Skeletal muscle satellite cell (primary cell): Measurements from ENCODE around the gene MSX1.

Experiments
- H3K27me3 ChIP-seq: 2 replicates; pipeline ENCODE4 v1.7.0; 2013; ENCODE audit warnings: low read length; ENCODE audit not compliant: control insufficient read depth, insufficient read depth
- H3K36me3 ChIP-seq: 2 replicates; pipeline ENCODE4 v1.7.0; 2013; ENCODE audit warnings: mild to moderate bottlenecking, control low read depth, low read length; ENCODE audit not compliant: insufficient read depth
- H3K4me1 ChIP-seq: 2 replicates; pipeline ENCODE4 v1.7.0; 2013; ENCODE audit warnings: low read length; ENCODE audit not compliant: control insufficient read depth, insufficient read depth
- H3K4me2 ChIP-seq: 2 replicates; pipeline ENCODE4 v1.7.0; 2013; ENCODE audit warnings: mild to moderate bottlenecking, low read length
- H3K4me3 ChIP-seq: 2 replicates; pipeline ENCODE4 v1.7.0; 2013; ENCODE audit warnings: low read length
- H3K9ac ChIP-seq: 2 replicates; pipeline ENCODE4 v1.7.0; 2013; ENCODE audit warnings: mild to moderate bottlenecking, low read depth, low read length, moderate library complexity
- H3K9me3 ChIP-seq: replicated peaks from 2 replicates; pipeline ENCODE4 v1.7.0; 2013; ENCODE audit warnings: mild to moderate bottlenecking, control low read depth, low read length

MSX1 gene

DNA sequence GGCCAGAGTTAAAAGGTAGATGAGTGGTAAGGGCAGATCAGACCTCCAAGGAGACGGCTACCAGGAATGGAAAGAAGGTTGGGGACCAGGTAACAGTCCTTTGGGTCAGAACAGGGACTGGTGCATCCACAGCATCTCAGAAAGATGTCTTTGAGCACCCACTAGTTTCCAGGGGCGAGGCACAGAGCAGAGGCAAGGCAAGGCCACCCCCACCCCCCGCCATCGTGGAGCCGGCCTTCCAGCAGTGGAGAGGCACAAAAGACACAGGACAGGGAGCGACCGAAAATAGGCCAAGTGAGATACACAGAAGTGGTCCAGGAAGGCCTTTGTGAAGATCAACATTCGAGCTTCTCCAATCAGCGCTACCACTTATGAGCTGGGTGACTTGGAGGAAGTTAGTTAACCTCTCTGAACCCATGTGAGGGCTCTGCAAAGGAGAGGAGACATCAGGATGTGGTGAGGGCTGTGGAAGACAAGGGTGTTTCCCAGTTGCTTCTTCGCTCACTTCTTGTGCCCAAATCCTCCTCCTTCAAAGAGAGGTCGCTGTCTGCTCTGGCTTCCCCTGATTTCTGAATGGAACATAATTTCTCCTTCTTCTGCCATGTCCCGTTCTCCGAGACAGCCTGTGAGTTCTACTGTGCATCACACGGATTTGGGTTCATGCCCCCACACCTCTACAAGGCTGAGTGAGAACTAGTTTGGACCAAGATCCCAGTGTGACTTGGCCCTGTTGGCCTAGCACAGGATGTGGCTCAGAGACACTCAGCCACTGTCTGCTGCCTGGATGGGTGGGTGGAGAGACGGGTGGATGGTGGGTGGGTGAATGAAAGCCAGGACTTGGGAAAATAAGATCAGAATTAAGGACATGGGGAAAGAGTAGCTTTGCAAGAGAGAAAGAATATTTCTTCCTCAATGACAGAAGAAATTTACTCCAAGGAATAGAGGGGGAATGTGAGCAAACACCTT lies 16.7 kb upstream of the MSX1 start:
- Histone ChIP-seq H3K36me3 (no peaks in the 10 kb centered on the region), H3K4me1 (no peaks in the 10 kb centered on the region), H3K4me2 (no peak overlapping the region), H3K9ac (no peak overlapping the region), H3K27me3 (peaks cover 67% of the 10 kb centered on the region), H3K4me3 (no peak overlapping the region), H3K9me3 (no peaks in the 10 kb centered on the region)

- Histone ChIP-seq H3K9me3 (no peaks in the 10 kb centered on the region), H3K4me3 (no peak overlapping the region), H3K36me3 (no peaks in the 10 kb centered on the region), H3K27me3 (peaks cover 72% of the 10 kb centered on the region), H3K9ac (no peak overlapping the region), H3K4me2 (no peak overlapping the region), H3K4me1 (no peaks in the 10 kb centered on the region)
Measured at GRCh38 chr4:4843635-4844291, 15.7 kb upstream of the MSX1 start.

DNA sequence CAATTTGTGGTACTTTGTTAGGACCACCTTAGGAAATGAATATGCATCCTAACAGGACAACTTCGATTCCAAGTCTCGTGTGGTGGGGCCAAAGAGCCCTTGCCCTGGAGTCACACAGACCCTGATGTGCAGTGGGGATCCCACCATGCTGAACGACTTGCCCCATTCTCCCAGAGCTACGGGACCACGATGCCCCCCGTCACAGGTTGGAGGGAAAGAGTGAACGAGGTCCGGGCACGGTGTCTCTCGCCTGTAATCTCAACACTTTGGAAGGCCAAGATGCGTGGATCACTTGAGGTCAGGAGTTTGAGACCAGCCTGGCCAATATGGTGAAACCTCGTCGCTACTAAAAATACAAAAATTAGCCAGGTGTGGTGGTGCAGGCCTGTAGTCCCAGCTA lies 14.4 kb upstream of the MSX1 start:
- no peak overlapping the region for H3K4me3 ChIP-seq
- H3K9ac ChIP-seq = no peak overlapping the region
- no peaks in the 10 kb centered on the region for H3K9me3 ChIP-seq
- H3K4me2 ChIP-seq = no peak overlapping the region
- peaks cover 73% of the 10 kb centered on the region for H3K27me3 ChIP-seq
- H3K36me3 ChIP-seq = no peaks in the 10 kb centered on the region
- no peaks in the 10 kb centered on the region for H3K4me1 ChIP-seq

DNA sequence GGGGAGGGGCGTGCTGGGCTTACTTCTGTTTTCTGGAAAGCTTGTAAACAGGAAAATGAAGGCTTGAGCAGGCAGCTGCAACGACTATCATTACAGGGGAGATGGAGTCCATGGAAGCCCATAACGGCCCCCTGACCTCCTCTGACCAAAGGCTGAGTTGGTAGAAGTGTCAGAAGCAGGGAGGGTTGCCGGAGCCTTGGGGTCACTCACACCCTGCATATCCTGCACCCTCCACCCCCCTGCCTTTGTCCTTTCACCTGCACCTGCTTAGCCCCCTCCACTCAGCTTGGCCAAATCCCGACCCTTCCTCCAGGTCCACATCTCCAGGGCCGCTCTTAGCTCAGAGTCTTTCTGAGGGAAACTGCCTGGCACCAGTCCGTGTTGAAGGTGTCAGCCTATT lies 12.5 kb upstream of the MSX1 start:
- peaks cover 63% of the 10 kb centered on the region for H3K27me3 ChIP-seq
- H3K36me3 ChIP-seq = no peaks in the 10 kb centered on the region
- no peaks in the 10 kb centered on the region for H3K4me1 ChIP-seq

DNA sequence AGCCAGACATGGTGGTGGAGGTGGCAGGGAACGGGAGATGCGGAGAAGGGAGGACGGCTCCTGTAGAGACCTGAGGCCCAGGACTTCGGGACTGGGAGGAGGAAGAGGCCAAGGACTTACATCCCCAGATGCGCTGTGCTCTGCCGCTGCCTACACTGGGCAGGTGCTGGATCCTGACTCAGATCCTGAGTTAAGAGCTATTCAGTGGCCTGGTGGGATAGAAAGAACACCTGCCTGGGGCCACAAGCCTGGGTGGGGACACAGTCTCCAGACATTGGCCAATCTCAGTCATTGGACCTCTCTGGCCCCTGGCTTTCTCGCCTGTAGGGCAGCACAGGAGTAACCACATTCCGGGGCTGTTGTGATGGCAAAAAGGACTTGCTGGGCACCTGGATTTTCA lies 10.9 kb upstream of the MSX1 start:
- Histone ChIP-seq H3K9ac (no peak overlapping the region), H3K4me1 (peaks cover 14% of the 10 kb centered on the region), H3K36me3 (no peaks in the 10 kb centered on the region), H3K9me3 (no peaks in the 10 kb centered on the region), H3K4me2 (no peak overlapping the region), H3K4me3 (no peak overlapping the region), H3K27me3 (peaks cover 62% of the 10 kb centered on the region)

More for the DNA sequence above, 12.5 kb upstream of the MSX1 start:
- Histone ChIP-seq H3K9ac (no peak overlapping the region), H3K4me3 (no peak overlapping the region), H3K9me3 (no peaks in the 10 kb centered on the region), H3K4me2 (no peak overlapping the region)

DNA sequence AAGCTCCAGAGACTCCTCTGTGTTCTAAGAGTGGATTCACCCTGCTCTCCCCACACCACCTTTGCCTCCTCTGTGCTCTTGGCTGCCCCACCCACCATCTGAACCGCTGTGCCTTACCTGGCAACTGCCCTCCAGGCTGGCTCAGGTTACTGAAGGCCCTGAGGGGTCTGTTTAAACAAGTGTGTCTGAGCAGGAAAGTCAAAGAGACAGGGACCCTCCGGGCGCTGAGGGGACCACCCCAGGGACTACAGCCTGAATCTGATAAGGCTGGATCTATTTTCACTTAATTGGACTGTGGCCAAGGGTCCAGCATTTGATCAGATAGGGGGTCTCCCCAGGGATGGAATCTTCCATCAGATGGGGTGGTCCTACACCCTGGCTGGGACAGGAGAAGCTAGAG lies 10.4 kb upstream of the MSX1 start:
- Histone ChIP-seq H3K9ac (no peak overlapping the region), H3K36me3 (no peaks in the 10 kb centered on the region), H3K9me3 (no peaks in the 10 kb centered on the region), H3K4me2 (no peak overlapping the region), H3K27me3 (peaks cover 62% of the 10 kb centered on the region), H3K4me1 (peaks cover 15% of the 10 kb centered on the region), H3K4me3 (no peak overlapping the region)

DNA sequence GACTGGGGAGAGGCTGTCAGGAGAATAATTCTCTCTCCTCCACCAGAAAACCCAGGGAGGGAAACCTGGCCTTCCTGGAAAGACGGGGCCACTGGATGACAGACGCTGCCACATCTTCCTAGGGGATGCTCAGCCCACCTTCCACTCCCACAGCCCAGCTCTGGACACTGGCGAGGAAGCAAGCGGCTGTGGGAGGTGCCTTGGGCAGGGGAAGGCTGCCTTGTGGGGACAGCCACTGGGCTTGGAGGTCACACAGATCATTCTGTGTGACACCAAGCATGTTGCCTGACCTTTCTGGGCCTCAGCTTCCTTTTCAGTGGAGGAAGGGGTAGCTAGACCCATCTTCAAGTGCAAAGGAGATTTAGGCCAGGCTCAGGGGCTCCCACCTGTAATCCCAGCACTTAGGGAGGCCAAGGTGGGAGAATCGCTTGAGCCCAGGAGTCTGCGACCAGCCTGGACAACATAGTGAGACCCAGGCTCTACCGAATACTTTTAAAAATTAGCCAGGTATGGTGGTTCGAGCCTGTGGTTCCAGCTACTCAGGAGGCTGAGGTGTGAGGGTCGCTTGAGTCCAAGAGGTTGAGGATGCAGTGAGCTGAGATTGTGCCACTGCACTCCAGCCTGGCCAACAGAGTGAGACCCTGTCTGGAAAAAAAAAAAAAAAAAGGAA lies 9.8 kb upstream of the MSX1 start:
- no peak overlapping the region for H3K4me2 ChIP-seq
- H3K27me3 ChIP-seq = peaks cover 62% of the 10 kb centered on the region
- no peak overlapping the region for H3K9ac ChIP-seq
- H3K9me3 ChIP-seq = no peaks in the 10 kb centered on the region
- H3K4me3 ChIP-seq = no peak overlapping the region
- H3K4me1 ChIP-seq = peaks cover 15% of the 10 kb centered on the region
- no peaks in the 10 kb centered on the region for H3K36me3 ChIP-seq

DNA sequence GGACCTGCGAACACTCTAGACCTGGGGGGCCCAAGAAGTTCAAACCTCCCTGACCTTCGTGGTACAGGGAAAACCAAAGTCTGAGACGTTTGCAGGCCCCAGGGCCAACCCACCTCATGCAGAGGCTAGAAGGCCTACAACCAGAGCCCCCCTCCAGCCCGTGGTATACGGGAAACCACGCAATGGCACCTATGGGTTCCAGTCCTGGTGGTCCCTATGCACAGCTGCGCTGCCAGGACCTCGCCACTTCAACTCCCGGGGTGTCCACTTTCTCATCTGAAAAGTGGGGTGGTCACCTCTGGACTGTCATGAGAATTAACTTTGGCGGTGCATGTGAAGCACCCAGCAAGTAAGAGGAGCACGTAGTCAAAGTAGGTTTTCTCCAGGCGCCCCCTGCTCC lies 8.4 kb upstream of the MSX1 start:
- H3K9me3 ChIP-seq = no peaks in the 10 kb centered on the region
- H3K36me3 ChIP-seq = no peaks in the 10 kb centered on the region
- H3K4me2 ChIP-seq = no peak overlapping the region
- peaks cover 71% of the 10 kb centered on the region for H3K27me3 ChIP-seq
- H3K4me3 ChIP-seq = no peak overlapping the region
- peaks cover 18% of the 10 kb centered on the region for H3K4me1 ChIP-seq
- no peak overlapping the region for H3K9ac ChIP-seq

GRCh38 chr4:4851906-4852305 lies 7.6 kb upstream of the MSX1 start:
- Histone ChIP-seq H3K27me3 (peaks cover 72% of the 10 kb centered on the region), H3K36me3 (no peaks in the 10 kb centered on the region), H3K4me3 (no peak overlapping the region), H3K4me2 (no peak overlapping the region), H3K9ac (no peak overlapping the region), H3K9me3 (no peaks in the 10 kb centered on the region), H3K4me1 (peaks cover 24% of the 10 kb centered on the region)

DNA sequence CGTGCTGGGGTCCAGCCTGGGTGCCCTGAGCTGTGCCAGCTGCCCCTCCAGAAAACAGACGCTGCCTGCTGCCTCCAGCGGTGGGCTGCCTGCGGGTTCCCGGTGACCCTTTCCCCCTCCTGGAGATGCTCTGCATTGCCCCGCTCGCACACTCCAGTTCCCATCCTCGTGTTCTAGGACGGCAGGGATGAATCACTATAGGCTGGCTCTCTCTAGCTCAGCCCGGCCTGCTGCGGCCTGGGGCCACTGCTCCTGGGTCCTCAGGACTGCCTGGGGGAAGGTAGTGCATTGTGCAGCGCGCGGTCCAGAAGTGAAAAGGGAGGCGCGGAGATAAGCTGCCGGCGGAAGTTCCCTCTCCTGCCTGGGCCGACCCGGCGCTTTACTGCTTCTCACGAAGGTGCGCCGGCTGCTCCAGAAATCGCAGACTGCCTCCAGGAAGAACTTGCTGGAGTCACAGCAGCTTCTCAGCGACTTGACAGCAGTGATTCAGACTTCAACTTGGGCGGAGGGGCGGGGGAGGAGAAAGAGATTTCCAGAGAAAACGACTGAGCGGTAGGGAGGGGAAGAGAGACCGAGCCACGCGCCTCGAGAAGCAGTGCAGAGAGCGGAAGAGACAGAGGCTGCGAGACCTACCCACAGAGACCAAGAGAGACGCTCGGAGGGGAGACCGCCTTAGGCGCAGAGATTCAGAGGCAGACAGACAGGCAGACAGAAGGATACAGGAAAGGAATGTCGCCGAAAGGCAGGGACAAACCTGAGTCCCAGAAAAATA lies 6.7 kb upstream of the MSX1 start:
- Histone ChIP-seq H3K4me3 (peak overlapping the region; percentile 56), H3K4me1 (peaks cover 24% of the 10 kb centered on the region), H3K9ac (peak overlapping the region; percentile 43), H3K9me3 (no peaks in the 10 kb centered on the region), H3K4me2 (peak overlapping the region; percentile 80), H3K36me3 (no peaks in the 10 kb centered on the region), H3K27me3 (peaks cover 74% of the 10 kb centered on the region)

- peaks cover 24% of the 10 kb centered on the region for H3K4me1 ChIP-seq
- peak overlapping the region; percentile 43 for H3K9ac ChIP-seq
- H3K9me3 ChIP-seq = no peaks in the 10 kb centered on the region
- peaks cover 76% of the 10 kb centered on the region for H3K27me3 ChIP-seq
- H3K4me2 ChIP-seq = peak overlapping the region; percentile 80
- peak overlapping the region; percentile 56 for H3K4me3 ChIP-seq
- H3K36me3 ChIP-seq = no peaks in the 10 kb centered on the region
Measured at GRCh38 chr4:4853371-4853823, 6.1 kb upstream of the MSX1 start.
